Activated CD8-positive, alpha-beta memory T cell treated with anti-CD3 and anti-CD28 coated beads for 36 hours (primary cell): ENCODE data around the gene CDC20. TPM values are rescaled to one million over a fixed set of nuclear protein-coding genes. Genes with fewer than 3 reads are reported as not detected.
"Not testable (repeated sequence)": the region's sequence is repeated elsewhere in the genome, so short reads cannot be mapped to it uniquely, and the experiment has no call there.

Experiments
- CTCF ChIA-PET: fragments of 350-600 bp; sonication (Branson Sonifier 250); formaldehyde crosslinking; loops from one replicate; lab custom pipeline; 2021; ENCODE audit warnings: antibody characterized with exemption; lab: Charles Lee
- POLR2A ChIA-PET: fragments of 350-600 bp; sonication (Branson Sonifier 250); formaldehyde crosslinking; loops from one replicate; lab custom pipeline; 2021; ENCODE audit warnings: antibody characterized with exemption; lab: Charles Lee
- total RNA-seq, 2 experiments: library from RNA; stranded (reverse); gene quantifications; one replicate each; pipeline ENCODE4 v1.2.3, GENCODE V29; 2021

Gene CDC20
- total RNA-seq, 2 experiments from 2014 or later = 141 to 148 TPM

- CTCF ChIA-PET = no interaction called here
- POLR2A ChIA-PET = no interaction called here
These were observed 6.5 kb upstream of the CDC20 start for GRCh38 chr1:43352351-43352705.

GRCh38 chr1:43352881-43353280 lies 5.9 kb upstream of the CDC20 start:
- ChIA-PET POLR2A (no interaction called here), CTCF (no interaction called here)

GRCh38 chr1:43354471-43354870 lies 4.3 kb upstream of the CDC20 start:
- POLR2A ChIA-PET = no interaction called here
- CTCF ChIA-PET = no interaction called here

GRCh38 chr1:43354936-43355335 lies 3.8 kb upstream of the CDC20 start:
- POLR2A ChIA-PET = no interaction called here
- CTCF ChIA-PET = no interaction called here

- ChIA-PET CTCF (no interaction called here), POLR2A (interaction anchor here (1.0 kb wide), 1 partner anchor 10 kb away, joined by 3 read pairs; no protein-coding TSS in a partner anchor)
These were observed 1.5 kb upstream of the CDC20 start for GRCh38 chr1:43357251-43357650.

- POLR2A ChIA-PET = interaction anchor here (0.8 to 1.6 kb wide), 4 partner anchors 10 to 132 kb away, joined by 3 to 16 read pairs (median 3); partner anchors contain the start of genes ELOVL1 and HYI
These were observed 548 bp upstream of the CDC20 start for GRCh38 chr1:43358121-43358745.

GRCh38 chr1:43359696-43360095 lies 915 bp downstream of the CDC20 start:
- POLR2A ChIA-PET = no interaction called here
- CTCF ChIA-PET = interaction anchor here (1.1 kb wide), 1 partner anchor 30 kb away, joined by 3 read pairs; the partner anchor contains the start of genes MED8 and SZT2

More at GRCh38 chr1:43358121-43358745, 548 bp upstream of the CDC20 start:
- CTCF ChIA-PET = interaction anchor here (0.6 to 1.5 kb wide), 4 partner anchors 10 to 144 kb away, joined by 3 to 4 read pairs (median 4); partner anchors contain the start of gene ELOVL1

GRCh38 chr1:43360616-43361015 lies 1.8 kb downstream of the CDC20 start:
- ChIA-PET POLR2A (no interaction called here), CTCF (interaction anchor here (1.1 kb wide), 1 partner anchor 29 kb away, joined by 3 read pairs; the partner anchor contains the start of genes MED8 and SZT2)

GRCh38 chr1:43363283-43363934 lies 4.6 kb downstream of the CDC20 start:
- POLR2A ChIA-PET = interaction anchor here (0.6 kb wide), 1 partner anchor 29 kb away, joined by 9 read pairs; no protein-coding TSS in a partner anchor
- CTCF ChIA-PET = no interaction called here

GRCh38 chr1:43363935-43364525 lies 5.2 kb downstream of the CDC20 start:
- CTCF ChIA-PET = no interaction called here
- POLR2A ChIA-PET = no interaction called here

GRCh38 chr1:43365678-43366077 lies 6.9 kb downstream of the CDC20 start:
- ChIA-PET CTCF (no interaction called here), POLR2A (no interaction called here)

- ChIA-PET POLR2A (interaction anchor here (1.1 kb wide), 1 partner anchor 9 kb away, joined by 3 read pairs; no protein-coding TSS in a partner anchor), CTCF (no interaction called here)
These were observed 7.4 kb downstream of the CDC20 start for GRCh38 chr1:43366179-43366578.

GRCh38 chr1:43366601-43367025 lies 7.8 kb downstream of the CDC20 start:
- ChIA-PET POLR2A (interaction anchor here (1.1 to 2.8 kb wide), 2 partner anchors 8 to 10 kb away, joined by 3 to 16 read pairs; partner anchors contain the start of gene CDC20), CTCF (no interaction called here)

GRCh38 chr1:43367026-43367903 lies 8.5 kb downstream of the CDC20 start:
- POLR2A ChIA-PET = interaction anchor here (0.6 to 2.8 kb wide), 7 partner anchors 9 to 283 kb away, joined by 3 to 16 read pairs (median 6); partner anchors contain the start of genes CDC20, KDM4A, MED8 and SZT2

GRCh38 chr1:43367904-43368645 lies 9.3 kb downstream of the CDC20 start, which contains the start of gene ELOVL1:
Gene ELOVL1, minus strand, starts transcription at chr1:43368011. Its CDS starts 2,402 bp downstream, at chr1:43365609.
- ChIA-PET CTCF (interaction anchor here (1.0 to 1.9 kb wide), 4 partner anchors 10 to 86 kb away, joined by 4 to 11 read pairs (median 5); partner anchors contain the start of genes CDC20, HYI, MED8 and SZT2), POLR2A (interaction anchor here (0.6 to 2.8 kb wide), 9 partner anchors 9 to 282 kb away, joined by 3 to 16 read pairs (median 4); partner anchors contain the start of genes CDC20, KDM4A, MED8 and SZT2)

More at GRCh38 chr1:43367026-43367903, 8.5 kb downstream of the CDC20 start:
- CTCF ChIA-PET = interaction anchor here (1.0 to 1.9 kb wide), 4 partner anchors 9 to 87 kb away, joined by 4 to 11 read pairs (median 5); partner anchors contain the start of genes CDC20, HYI, MED8 and SZT2

- CTCF ChIA-PET = interaction anchor here (1.0 to 1.9 kb wide), 4 partner anchors 10 to 86 kb away, joined by 4 to 11 read pairs (median 5); partner anchors contain the start of genes CDC20, HYI, MED8 and SZT2
- POLR2A ChIA-PET = interaction anchor here (0.6 to 2.8 kb wide), 9 partner anchors 8 to 281 kb away, joined by 3 to 16 read pairs (median 4); partner anchors contain the start of genes CDC20, KDM4A, MED8 and SZT2
These were observed 9.9 kb downstream of the CDC20 start for GRCh38 chr1:43368646-43369020.

- CTCF ChIA-PET = interaction anchor here (0.7 kb wide), 2 partner anchors 29 to 213 kb away, joined by 3 to 6 read pairs; no protein-coding TSS in a partner anchor
- POLR2A ChIA-PET = not testable (repeated sequence)
These were observed 11.0 kb downstream of the CDC20 start for GRCh38 chr1:43369779-43370178.
